VCaP (cell line): ENCODE results near the gene FHIT.
A peak's percentile ranks its signal among the peaks of the same experiment; 100 is the strongest.

ENCODE experiments used
- H3K27ac ChIP-seq: fragments of 450-650 bp; 2 replicates; pipeline ENCODE4 v1.5.1; 2017
- TF ChIP-seq, protein P1 (sequence below): fragments of 450-650 bp; conservative IDR thresholded peaks from 2 replicates; pipeline ENCODE4 v1.5.1; 2017; ENCODE audit warnings: mild to moderate bottlenecking, moderate library complexity

The FHIT gene

DNA sequence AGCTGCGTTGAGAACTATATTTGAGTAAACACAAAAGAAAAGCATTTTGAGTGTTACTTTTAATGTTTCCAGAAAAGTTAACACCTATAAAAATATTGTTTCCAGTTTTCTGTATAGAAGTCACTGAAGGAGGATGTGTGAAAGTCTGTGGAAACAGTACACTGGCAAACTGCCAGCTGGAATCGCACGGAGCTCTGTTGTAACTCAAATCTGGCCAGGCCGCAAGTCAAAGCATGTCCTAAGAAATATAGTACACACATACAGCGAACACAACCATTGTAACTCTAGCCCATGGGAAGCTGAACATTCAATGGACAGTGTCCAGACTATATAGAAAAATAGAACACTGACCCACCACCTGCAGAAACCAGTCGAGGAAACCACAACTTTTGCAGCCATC lies 657.2 kb downstream of the FHIT start:
- TF ChIP-seq, protein P1, sequence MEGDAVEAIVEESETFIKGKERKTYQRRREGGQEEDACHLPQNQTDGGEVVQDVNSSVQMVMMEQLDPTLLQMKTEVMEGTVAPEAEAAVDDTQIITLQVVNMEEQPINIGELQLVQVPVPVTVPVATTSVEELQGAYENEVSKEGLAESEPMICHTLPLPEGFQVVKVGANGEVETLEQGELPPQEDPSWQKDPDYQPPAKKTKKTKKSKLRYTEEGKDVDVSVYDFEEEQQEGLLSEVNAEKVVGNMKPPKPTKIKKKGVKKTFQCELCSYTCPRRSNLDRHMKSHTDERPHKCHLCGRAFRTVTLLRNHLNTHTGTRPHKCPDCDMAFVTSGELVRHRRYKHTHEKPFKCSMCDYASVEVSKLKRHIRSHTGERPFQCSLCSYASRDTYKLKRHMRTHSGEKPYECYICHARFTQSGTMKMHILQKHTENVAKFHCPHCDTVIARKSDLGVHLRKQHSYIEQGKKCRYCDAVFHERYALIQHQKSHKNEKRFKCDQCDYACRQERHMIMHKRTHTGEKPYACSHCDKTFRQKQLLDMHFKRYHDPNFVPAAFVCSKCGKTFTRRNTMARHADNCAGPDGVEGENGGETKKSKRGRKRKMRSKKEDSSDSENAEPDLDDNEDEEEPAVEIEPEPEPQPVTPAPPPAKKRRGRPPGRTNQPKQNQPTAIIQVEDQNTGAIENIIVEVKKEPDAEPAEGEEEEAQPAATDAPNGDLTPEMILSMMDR = no peak
- H3K27ac ChIP-seq = no peak overlapping the region

DNA sequence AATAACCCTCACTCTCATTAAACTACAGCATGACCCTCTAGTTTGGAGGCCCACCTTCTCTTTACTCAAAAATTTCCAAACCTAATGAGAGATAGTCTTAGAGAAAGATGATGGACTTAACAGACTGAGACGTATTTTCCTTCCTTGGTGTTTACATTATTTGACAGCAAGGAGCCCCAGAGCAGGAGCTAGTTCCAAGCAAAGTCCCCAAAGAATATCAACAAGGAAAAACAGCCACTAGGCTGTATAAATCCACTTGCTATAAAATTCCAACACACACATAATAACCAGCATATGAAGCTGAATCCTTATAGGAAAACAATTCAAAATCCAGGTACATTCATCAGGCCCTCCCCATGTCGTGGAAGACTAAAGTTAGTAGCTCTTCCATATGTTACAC lies 660.0 kb downstream of the FHIT start:
- H3K27ac ChIP-seq = no peak overlapping the region
- TF ChIP-seq, protein P1 = no peak

DNA sequence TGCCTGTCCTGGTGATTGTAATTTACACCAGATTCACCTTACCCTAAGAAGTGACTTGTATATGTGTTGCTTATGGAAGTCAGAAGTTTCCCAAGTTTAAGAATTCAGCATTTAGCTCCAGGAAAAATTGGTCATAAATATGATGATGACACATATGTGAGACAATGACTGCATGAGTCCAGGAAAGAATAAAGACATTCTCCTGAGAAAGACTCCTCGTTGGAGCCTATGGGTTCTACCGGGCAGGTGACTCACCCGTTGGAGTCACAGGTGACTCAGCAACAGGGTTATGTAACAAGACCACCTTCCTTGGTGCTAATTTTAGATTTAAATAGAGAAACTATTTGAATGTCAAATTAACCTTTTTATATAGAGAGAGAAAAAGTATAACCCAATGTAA lies 662.4 kb downstream of the FHIT start:
- H3K27ac ChIP-seq = no peak overlapping the region
- TF ChIP-seq, protein P1 = no peak

DNA sequence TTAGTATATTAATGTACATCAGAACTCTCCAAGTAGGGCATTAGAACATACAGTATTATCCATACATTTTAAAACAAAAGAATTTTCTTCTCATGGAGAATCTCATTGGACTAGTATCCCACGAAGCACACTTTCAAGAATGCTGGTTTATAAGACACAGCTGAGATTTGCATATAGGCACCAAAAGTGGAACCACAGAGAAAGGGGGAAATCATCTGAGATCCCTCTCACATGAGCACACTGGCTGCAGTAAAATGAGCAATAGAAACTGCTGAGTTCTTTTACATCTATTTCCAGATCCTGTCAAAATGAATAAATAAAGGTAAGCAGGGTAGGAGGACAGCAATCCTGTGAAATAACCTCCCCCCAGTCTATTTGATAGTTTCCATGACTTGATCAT lies 665.3 kb downstream of the FHIT start:
- TF ChIP-seq, protein P1 = no peak
- no peak overlapping the region for H3K27ac ChIP-seq

DNA sequence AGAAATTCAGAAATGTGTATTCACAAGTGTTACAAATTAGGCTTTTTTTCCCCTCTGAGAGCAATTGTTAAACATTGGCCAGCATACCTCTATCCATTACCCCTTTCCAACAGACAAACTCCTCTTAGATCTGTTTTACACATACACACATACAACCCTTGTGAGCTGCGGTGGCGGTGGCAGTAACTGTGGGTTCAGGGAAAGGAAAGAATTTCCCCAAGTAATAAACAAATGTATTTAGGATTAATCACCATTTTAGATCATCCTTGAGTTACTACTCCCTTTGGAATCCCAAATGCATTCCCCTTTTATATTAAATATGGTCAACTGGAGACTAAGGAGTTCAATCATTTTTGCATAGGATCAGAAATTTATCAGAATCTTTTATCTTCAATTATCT lies 667.0 kb downstream of the FHIT start:
- TF ChIP-seq, protein P1 = no peak
- no peak overlapping the region for H3K27ac ChIP-seq

DNA sequence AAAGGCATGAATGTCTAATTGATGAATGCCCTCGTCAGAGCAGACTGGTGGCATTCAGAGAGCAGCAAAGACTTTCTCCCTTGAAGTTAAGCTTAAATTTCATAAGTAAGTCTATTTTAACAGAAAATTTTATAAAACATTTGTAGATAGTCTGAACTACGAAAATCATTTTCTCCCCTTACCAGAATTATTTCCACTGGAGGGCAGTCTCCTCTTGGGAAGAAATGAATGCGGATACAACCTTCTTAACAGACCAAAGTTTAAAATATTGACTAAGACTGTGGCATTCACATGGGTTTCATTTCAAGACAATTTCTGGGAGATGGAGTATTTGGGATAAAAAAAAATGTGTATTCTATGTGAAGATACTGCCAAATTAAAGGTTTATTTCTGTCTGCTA lies 669.0 kb downstream of the FHIT start:
- H3K27ac ChIP-seq = peak overlapping the region; percentile 57
- TF ChIP-seq, protein P1 = peak; percentile 72

DNA sequence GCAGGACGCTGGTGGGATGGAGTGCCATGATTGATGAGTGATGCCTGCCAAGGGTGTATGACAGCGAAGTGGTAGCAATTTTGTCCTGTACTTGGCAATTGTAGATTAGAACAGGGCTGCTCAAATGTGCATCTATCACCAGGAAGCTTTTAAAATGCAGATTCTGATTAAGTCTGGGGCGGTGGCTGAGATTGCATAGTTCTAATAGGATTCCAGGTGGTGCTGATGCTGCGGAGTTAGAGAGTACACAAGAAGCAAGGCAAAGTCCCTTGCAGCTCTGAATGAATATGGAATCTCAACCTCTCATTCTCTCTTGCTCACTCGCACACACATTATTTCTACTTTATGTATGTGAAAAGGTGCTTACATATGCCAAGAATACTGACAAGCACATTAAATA lies 670.4 kb downstream of the FHIT start:
- TF ChIP-seq, protein P1 = no peak
- H3K27ac ChIP-seq = peak overlapping the region; percentile 57

DNA sequence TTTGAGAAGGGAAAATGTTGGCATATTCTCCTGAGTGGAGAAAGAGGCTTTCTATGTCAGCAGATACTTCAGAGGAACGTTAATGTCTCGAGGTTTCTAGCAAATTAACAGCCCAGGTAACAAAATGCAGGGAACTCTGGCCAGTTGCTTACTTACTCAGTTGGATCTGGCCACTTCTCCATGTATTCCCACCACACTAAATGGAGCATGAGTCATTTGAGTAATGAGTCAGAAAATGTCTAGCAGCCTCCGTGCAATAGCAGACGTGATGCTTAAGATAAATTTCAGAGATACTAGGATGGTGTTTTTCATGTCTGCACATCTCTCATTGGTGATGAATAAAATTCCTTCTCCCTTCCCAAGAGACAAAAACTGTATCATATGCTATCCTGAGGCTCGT lies 671.5 kb downstream of the FHIT start:
- no peak overlapping the region for H3K27ac ChIP-seq

More for the DNA sequence above, 671.5 kb downstream of the FHIT start:
- TF ChIP-seq, protein P1 = no peak
